Esophagus muscularis mucosa (tissue), 4 donors: ENCODE data around the gene PPP1R14C.

Experiments
- EP300 ChIP-seq: sonication (generic); formaldehyde crosslinking; IDR thresholded peaks from one replicate; pipeline ENCODE4 v1.6.1; 2017; ENCODE audit warnings: antibody characterized with exemption
- POLR2A ChIP-seq: fragments of 450-650 bp; IDR thresholded peaks from one replicate; pipeline ENCODE4 v1.6.1; 2017; ENCODE audit warnings: antibody characterized with exemption, moderate library complexity, mild to moderate bottlenecking, low read depth
- POLR2AphosphoS5 ChIP-seq, 2 donors: sonication (generic); formaldehyde crosslinking; IDR thresholded peaks; one replicate each; pipeline ENCODE4 v1.6.1; 2017; ENCODE audit warnings: antibody characterized with exemption in 2 of 2
- TF ChIP-seq, protein P1 (sequence below), 3 experiments: fragments of 200-600 bp in 2 of 3; fragments of 450-650 bp in 1 of 3; sonication (generic) in 2 of 3; IDR thresholded peaks; one replicate each; pipeline ENCODE4 v1.5.1; 2017 to 2019; ENCODE audit warnings: antibody characterized with exemption in 3 of 3, mild to moderate bottlenecking in 2 of 3, moderate library complexity in 1 of 3

DNA sequence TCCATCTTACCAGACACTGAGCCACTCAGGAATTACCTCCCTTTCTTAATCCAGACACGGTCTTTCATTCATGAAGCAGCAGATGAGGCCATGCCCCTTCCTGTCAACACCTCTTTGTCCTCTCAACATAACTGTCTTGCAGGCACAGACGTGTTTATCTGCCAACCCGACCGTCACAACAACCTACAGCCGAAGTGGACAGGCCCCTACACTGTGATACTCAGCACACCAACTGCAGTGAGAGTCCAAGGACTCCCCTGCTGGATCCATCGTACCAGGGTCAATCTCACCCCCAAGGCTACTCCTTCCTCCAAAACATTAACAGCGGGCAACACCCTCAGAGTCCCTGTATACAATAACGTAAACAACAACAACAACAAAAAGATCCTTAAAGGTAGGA lies 43.3 kb upstream of the PPP1R14C start:
- TF ChIP-seq, protein P1, sequence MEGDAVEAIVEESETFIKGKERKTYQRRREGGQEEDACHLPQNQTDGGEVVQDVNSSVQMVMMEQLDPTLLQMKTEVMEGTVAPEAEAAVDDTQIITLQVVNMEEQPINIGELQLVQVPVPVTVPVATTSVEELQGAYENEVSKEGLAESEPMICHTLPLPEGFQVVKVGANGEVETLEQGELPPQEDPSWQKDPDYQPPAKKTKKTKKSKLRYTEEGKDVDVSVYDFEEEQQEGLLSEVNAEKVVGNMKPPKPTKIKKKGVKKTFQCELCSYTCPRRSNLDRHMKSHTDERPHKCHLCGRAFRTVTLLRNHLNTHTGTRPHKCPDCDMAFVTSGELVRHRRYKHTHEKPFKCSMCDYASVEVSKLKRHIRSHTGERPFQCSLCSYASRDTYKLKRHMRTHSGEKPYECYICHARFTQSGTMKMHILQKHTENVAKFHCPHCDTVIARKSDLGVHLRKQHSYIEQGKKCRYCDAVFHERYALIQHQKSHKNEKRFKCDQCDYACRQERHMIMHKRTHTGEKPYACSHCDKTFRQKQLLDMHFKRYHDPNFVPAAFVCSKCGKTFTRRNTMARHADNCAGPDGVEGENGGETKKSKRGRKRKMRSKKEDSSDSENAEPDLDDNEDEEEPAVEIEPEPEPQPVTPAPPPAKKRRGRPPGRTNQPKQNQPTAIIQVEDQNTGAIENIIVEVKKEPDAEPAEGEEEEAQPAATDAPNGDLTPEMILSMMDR (IDR thresholded peaks at IDR 0.05) = no peak
- TF ChIP-seq EP300 (no peak), POLR2A (no peak), POLR2AphosphoS5 (IDR thresholded peaks at IDR 0.05) (no peak)
